NCI-H446 (cell line): Measurements from ENCODE around the gene TAS2R10.
"Not testable (repeated sequence)": the region's sequence is repeated elsewhere in the genome, so short reads cannot be mapped to it uniquely, and the experiment has no call there.

Source experiments
- DNase-seq, 2 experiments: peaks; one replicate each; lab custom pipeline; 2025; lab: John Stamatoyannopoulos, UW

The TAS2R10 gene, protein sequence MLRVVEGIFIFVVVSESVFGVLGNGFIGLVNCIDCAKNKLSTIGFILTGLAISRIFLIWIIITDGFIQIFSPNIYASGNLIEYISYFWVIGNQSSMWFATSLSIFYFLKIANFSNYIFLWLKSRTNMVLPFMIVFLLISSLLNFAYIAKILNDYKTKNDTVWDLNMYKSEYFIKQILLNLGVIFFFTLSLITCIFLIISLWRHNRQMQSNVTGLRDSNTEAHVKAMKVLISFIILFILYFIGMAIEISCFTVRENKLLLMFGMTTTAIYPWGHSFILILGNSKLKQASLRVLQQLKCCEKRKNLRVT

DNA sequence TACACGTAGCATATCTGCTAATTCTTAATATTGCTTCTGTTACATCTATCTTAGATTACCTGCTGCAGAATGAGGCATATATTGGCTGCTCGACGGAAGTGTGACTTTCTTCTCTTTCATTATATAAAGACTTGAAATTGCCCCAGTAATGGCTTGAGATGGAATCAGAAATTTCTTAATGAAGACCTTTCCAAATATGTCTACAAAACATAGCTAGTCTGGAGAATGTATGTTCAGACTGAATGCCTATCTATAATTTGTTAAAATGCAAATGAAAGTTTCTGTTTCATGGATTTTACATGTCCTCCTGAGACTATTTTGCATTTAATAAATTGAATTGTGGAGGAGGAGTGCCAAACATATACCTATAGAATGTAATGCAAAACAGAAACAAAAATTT lies at the start of gene TAS2R10:
Gene TAS2R10 (minus strand): TSS at position 101 of the 400 bp plus-strand sequence. CDS start 89 bp downstream, at position 12.
- no peak for DNase-seq

DNA sequence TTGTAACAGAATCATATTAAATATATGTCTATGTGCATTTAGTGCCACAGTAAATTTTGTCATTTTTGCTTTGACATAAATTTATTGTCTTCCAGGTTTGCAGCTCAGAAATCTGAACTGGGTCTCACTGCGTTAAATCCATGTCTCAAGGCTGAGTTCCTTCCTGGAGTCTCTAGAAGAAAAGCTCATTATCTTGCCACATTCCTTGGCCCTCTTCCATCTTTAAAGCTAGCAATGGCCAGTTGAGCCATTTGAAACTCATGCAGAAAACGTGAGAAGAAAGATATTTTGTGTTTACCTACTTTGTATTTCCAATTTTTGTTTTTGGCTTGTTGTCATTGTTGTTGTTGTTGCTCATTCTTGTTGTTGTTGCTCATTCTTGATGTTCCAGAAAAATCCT lies 47.2 kb upstream of the TAS2R10 start:
- no peak for DNase-seq

DNA sequence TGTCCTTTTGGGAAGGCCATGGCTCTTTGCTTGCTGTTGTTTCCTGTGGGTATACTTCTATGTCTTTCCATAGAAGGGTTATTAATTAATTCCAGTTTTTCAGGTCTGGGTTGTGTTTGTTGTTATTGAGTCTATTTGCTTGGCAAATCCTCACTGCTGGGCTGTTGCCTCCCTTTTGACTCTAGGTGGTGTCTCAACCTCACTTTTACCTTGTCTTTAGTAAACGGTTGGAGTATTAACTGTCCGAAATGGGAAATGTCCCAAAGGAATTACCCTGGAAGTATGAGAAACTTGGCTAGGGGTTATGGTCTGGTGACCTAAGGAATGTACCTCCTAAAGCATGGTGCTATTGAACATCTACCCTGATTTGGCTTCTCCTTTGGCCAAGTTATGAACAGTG lies 41.2 kb upstream of the TAS2R10 start:
- DNase-seq, result no peak

DNA sequence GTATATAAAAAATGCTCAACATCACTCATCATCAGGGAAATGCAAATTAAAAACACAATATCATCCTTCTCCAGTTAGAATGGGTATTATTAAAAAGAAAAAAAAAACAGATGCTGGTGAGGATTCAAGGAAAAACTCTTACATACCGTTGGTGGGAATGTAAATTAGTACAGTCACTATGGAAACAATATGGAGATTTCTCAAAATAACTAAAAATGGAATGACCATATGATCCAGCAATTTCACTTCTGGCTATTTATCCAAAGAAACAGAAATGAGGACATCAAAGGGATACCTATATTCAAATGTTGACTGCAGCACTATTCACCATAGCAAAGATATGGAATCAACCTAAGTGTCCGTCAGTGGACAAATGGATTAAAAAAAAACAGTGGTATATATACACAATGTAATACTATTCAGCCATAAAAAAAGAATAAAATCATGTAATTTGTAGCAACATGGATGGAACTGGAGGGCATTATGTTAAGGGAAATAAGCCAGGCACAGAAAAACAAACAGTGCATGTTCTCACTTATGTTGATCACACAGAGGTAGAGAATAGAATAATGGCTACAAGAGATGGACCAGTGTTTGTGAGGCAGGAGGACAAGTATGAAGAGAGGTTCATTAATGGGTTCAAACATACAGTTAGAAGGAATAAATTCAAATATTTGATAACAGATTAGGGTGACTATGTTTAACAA lies 37.5 kb upstream of the TAS2R10 start:
- no peak for DNase-seq

DNA sequence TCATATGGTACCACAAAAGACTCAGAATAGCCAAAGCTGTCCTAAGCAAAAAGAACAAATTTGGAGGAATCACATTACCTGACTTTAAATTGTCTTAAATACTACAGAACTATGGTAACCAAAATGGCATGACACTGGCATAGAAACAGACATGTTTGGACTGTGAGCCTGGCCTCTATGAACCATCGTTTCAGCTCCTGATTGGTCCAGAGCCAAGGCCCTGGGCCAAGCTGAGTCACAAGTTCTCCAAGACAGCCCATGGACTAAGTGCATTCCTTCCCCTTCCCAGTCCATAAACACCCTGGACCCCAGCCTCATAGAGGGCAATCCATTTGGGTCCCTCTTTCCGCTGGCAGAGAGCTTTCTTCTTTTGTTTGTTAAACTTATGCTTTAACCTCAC lies 35.2 kb upstream of the TAS2R10 start:
- peak in 1 of 2 experiments; percentile 2 for DNase-seq

DNA sequence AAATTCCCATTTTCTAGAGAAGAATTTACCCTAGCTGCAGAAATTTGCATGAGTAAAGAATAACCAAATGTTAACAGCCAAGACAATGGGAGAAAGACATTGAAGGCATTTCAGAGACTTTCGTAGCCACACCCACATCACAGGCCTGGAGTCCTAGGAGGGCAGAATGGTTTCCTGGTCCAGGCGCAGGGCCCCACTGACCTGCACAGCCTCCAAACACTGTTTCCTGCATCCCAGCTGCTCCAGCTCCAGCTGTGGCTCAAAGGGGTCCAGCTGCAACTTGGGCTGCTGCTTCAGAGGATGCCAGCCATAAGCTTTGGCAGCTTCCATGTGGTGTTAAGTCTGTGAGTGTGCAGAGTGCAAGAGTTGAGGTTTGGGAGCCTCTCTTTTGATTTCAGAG lies 29.6 kb upstream of the TAS2R10 start:
- no peak for DNase-seq

DNA sequence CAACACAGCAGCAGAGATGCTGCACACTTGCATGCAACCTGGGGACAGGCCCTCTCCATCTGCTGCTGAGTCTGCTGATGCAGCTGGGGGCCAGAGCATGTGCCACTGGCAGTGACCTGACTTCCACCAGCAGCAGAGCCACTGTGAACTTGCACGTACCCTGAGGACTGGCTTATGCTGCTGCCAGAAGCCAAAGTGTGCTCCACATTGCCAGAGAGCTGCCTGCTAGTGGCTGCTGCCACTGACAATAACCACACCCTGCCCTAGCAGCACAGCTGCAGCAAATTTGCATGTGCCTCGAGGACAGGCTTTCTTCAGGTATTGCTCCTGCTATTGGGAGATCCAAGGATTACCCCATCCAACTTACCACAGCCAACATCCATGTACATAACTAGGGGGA lies 27.6 kb upstream of the TAS2R10 start:
- no peak for DNase-seq

DNA sequence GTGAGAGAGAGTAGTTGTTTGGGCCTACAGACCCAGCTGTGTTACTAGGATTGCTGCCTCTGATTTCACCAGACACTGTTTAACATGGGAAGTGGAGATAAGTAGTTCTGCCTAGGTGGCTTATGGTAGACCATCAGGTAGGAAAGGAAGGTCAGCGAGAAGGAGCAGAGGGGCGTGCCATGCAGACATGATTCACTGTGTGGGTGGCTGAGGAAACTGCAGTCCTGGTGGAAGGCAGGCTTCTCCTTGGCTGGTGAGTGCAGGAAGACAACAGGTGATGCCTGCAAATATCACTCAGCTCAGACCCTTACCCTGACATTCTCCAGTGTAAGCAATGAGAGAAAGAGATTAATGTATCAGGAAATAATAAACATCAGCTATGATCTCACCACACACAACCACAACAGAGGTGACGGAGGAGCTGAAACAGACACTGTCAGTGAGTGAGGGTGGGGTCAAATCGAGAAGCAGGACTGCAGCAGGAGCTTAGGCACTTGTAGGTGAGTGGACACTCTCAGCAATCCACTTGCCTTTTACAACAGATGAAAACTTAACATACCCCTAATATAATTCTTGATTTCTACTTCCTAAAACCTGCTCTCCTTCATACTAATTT lies 25.2 kb upstream of the TAS2R10 start:
- no peak for DNase-seq

DNA sequence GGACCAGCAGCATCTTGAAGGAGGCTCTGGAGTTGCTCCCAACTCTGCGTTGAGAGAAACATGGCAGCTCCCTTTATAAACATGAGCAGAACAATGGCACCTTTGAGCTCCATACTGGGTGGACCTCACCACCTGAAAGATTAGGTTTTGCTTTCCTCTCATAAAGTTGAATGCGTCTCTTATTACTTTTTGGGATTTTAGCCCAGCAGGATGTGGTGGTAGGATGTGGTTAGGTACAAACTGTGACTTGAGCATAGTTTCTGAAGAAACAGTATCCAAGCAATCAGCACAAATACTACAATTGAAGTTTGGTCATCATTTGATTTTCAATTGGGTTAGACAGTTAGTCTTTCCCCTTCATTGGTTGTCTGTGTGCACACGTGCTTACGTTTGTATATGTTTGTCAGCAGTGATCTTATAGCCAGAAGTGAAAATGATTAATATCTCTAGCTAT lies 23.3 kb upstream of the TAS2R10 start, which contains the start of gene PRR4:
Gene PRR4 (minus strand): TSS at position 51 of the 454 bp plus-strand sequence. CDS start 38 bp downstream, at position 13.
- DNase-seq, result no peak

DNA sequence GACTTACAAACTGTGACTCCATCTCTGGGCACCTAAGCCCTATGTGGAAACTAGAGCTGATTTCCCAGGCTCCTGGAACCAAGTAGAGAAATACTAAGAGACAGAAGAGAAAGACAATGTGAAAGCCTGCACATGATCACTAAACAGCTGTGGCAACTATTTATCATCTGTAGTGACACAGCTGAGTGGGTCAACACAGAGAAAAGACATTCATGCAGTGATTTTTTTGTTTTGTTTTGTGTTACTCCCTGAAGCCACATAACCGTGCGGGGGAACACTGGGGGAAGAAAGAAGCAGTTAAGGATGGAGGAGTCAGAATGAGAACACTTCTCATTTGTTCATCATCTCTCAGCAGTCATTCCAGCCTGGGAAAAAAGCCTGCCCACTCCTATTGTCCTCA lies 21.6 kb upstream of the TAS2R10 start:
- no peak for DNase-seq

DNA sequence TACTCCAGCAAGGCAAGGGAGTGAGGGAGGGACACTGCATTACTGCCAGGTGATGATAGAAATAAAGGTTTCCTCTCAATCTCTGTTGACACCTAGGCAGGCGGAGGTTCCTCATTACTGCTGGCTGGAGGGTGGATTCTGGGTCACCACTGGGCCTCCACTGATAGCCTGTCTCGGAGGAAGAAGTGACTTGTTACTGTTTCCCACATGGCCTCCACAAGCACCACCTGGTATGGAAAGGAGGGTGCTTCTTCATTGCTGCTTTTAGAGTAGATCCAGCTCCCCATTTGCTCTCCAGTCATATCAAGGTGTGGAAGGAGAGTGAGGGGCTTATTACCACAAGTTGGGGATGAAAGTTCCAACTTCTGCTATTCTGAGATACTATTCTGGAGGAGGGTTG lies 16.7 kb upstream of the TAS2R10 start:
- no peak for DNase-seq

DNA sequence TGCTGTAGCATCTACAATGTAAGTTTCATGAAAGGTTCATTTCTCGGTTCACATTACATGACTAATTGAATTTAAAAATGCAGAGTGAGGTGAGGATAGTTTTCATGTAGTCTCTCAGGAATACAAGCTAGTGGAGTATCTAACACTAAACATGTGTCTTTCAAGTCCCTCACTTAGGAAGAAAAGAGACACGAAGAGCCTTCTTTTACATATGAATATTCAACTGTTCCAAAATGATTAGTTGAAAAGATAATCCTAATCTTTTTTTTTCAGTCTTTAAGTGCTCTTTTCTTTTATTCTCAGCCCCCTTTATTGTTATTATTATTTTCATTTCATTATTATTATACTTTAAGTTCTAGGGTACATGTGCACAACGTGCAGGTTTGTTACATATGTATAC lies 12.3 kb upstream of the TAS2R10 start:
- no peak for DNase-seq

DNA sequence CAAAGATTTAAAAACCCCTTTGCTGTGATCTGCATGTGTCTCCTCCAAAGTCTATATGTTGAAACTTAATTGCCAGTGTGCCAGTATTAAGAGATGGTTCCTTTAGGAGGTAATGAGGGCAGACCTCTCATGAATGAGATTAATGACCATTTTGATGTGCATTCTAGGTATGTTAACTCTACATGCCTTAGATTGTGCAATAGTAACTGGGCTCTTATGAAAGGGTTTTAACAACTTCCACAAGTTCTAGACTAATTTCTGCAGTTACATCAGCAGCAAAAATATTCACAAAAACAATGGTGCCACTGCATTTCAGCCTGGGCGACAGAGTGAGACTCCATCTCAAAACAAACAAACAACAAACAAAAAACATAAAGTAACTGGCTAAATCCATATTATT lies 3.8 kb upstream of the TAS2R10 start:
- DNase-seq, result no peak

DNA sequence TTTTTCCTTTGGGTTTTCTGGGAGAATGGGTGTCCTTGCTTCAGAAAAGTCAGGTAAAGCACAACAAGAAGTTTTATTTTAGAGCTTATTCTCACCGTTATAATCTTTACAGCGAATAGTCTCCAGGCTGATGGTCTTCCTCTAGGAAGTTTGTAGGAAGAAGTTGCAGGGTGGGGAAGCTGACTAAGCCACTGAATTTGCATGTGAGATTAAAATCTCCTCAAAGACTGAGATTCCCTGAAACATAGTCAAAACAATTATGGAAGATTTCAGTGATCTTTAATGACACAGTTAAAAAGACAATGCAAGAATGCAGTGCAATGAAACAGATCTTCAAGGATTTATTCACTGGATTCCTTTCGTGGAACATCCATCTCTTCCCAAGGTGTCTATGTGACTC lies 1.2 kb downstream of the TAS2R10 start:
- no peak for DNase-seq

DNA sequence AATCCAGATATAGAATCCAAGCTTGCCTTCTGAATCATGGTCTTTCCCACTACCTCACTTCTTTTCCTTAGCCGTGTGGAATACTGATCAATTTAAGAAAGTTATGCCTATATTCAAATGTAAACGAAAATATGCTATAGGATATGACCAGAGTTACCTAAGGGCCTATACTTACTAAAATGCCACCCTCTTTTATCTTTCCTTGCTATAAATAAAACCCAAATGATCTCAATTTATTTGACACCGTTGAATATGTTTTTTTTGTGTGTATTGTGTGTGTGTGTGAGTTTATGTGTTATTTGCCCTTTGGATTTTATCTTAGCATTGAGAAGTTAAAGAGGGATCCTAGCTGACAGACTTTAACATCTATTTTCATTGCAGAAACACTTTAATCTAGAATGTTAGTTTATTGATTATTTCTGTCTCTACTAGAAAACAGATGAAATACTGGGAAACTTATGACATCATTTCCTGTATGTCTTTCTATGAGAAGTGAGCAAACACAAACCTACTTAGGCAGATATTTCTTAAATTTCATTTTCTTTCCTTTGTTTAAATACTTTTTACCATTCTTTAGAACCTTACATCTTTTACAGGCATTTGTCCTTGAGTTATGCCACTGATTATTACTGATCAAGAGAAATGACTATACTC lies 14.1 kb downstream of the TAS2R10 start:
- no peak for DNase-seq

DNA sequence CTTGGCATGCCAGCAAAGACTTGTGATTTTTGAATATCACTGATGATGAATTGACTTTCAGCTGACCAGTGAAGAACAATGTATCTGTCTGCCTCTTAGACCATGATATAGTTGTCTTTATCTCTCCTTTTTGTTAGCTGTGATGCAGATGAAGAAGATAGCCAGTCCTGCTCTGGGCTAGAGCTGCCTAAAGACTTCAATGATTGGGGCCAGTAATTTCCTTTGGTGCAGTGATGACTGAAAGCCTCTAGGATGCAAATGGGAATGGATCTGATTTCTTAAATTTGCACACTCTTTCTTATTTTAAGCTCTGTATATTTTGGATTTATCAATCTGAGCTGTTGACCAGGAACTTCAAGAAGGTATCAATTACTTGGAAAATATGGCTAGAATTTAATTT lies 16.1 kb downstream of the TAS2R10 start, which contains the start of gene TAS2R9:
Gene TAS2R9 (minus strand): TSS at position 101 of the 400 bp plus-strand sequence. CDS start 93 bp downstream, at position 8.
- no peak for DNase-seq

DNA sequence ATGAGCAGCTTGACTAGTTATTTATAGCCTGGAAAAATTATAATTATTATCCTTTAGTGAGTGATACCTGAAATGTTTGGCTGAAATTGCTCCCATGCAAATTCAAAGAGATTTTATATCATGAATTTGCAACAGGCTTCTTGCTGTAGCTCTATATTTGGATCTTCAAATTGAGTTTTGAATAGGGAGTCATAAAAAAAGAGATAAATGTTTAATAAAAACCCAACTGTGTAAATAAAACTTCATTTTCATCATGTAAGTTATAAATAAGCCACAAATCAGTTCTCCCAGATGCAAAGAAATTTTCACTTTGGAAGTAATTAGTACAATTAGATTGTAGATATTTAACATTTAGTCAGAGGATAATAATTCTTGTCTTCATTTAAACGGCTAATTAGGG lies 19.0 kb downstream of the TAS2R10 start, which contains the start of gene TAS2R8:
Gene TAS2R8 (minus strand): TSS at position 101 of the 400 bp plus-strand sequence. CDS start 306 bp downstream, outside the sequence.
- no peak for DNase-seq

DNA sequence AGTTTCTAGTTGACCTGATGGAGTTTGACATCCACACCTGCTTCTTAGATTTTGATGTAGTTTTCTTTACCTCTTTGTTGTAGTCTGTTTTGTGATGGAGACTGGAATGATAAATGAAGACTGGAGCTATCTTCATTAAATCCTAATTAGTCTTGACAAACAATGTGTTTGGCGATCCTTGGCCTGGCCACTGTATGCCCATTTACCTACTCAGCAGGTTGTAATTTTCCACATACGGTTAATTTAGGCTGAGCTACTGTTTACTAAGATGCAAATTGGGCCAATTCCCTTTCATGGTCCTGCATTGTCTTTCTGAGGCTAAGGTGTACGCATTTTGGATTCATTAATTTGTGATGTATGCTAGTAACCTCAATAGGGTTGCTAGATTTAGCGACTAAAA lies 23.6 kb downstream of the TAS2R10 start, which contains the start of gene TAS2R7:
Gene TAS2R7 (minus strand): TSS at position 41 of the 400 bp plus-strand sequence. CDS start 57 bp downstream, outside the sequence.
- DNase-seq, result no peak

DNA sequence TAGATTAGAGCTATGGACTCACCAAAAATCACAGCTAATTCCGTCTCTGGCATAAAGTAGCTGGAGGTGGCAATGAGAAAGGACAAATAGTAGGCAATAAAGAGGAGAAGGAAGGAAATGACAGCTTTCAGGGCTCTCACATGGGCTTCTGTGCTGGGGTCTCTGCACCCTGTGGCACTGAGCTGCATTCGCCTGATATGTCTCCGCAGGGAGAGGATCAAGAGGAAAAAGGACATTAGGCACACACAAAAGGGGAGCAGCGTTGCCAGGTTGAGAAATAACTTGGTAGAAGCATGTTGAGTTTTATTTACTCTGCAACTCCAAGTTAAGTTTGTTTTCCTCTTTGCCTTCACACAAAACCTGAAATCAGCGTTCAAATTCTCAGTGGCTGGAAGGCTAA lies 24.4 kb downstream of the TAS2R10 start:
- no peak for DNase-seq

DNA sequence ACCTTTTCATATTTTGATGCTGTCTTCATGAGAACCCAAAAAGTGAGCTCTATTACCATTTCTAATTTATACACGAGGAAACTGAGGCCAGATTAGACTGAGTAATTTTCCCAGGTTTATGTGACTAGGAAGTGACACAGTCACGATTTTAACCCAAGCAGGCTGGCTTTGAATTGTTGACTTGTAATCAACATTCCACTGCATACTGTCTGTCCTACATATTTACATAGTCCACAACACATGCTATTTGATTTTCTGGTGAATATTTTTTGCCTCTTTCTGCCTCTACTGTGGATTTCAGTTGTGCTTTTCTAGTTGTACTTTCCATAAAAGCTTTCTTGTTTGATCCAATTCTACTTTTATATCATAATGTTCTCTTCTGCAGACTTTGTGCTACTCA lies 31.9 kb downstream of the TAS2R10 start:
- DNase-seq, result no peak

DNA sequence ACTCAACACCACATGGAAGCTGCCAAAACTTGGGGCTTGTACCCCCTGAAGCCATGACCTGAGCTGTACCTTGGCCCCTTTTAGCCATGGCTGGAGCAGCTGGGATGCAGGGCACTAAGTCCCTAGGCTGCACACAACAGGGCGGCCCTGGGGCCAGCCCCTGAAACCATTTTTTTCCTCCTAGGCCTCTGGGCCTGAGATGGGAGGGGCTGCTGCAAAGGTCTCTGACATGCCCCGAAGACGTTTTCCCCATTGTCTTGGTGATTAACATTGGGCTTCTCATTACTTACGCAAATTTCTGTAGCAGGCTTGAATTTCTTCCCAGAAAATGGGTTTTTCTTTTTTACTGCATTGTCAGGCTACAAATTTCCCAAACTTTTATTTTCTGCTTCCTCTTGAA lies 34.4 kb downstream of the TAS2R10 start:
- not testable (repeated sequence) for DNase-seq

DNA sequence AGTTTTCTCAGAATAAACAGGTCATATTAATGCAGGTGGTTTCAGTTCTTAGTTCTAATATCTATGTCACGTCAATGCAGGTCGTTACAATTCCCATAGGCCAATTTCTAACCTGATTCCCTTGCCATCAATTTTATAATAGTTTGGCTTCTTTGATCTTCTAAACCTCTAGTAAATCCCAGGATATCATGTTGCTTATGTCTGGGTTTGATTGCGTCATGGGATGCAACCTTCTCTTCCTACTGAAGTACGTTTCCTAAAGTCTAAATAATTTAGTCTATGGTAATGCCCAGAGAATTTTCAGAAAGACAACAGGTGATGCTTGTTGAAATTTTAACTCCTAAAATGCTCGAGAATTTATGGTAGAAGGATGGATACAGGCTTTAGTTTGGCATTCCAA lies 42.9 kb downstream of the TAS2R10 start:
- no peak for DNase-seq
